H1 (cell line): ENCODE results near the gene NUP210L. TPM values are rescaled to one million over a fixed set of nuclear protein-coding genes. Genes with fewer than 3 reads are reported as not detected.

Experiments used
- CTCF ChIA-PET: fragments of 300-600 bp; sonication (Branson Sonifier 250); formaldehyde crosslinking; loops from one replicate; lab custom pipeline; 2021; ENCODE audit not compliant: partially characterized antibody; lab: Charles Lee
- POLR2A ChIA-PET: fragments of 300-600 bp; sonication (Branson Sonifier 250); formaldehyde crosslinking; loops from one replicate; lab custom pipeline; 2021; ENCODE audit warnings: inconsistent platforms; ENCODE audit not compliant: partially characterized antibody; lab: Charles Lee
- DNase-seq, 2 experiments: peaks; one replicate each; pipeline versions ENCODE4 v3.0.0 to v3.0.0-alpha.2; 2010 to 2022; ENCODE audit warnings: low spot score in 2 of 2, low read depth in 1 of 2, mixed read lengths in 1 of 2
- FAIRE-seq: peaks from 2 replicates; lab custom pipeline; 2011; peaks lifted over from hg19 to GRCh38; lab: Jason Lieb, UNC
- H2AFZ ChIP-seq: 2 replicates; pipeline ENCODE4 v1.8.1; 2012; ENCODE audit warnings: low read length, inconsistent platforms
- H2AK5ac ChIP-seq: 2 replicates; pipeline ENCODE4 v1.6.1; 2013; ENCODE audit warnings: low read depth, low read length
- H2BK120ac ChIP-seq: replicated peaks from 2 replicates; pipeline ENCODE3; 2013; ENCODE audit warnings: low read depth, low read length, inconsistent platforms
- H2BK12ac ChIP-seq: 2 replicates; pipeline ENCODE4 v1.6.1; 2013; ENCODE audit warnings: low read depth, low read length
- H2BK15ac ChIP-seq: 2 replicates; pipeline ENCODE4 v1.6.1; 2013; ENCODE audit warnings: low read length
- H2BK20ac ChIP-seq: 2 replicates; pipeline ENCODE4 v1.6.1; 2013; ENCODE audit warnings: low read length
- H2BK5ac ChIP-seq: 2 replicates; pipeline ENCODE4 v1.6.1; 2013; ENCODE audit warnings: low read depth, low read length
- H3K14ac ChIP-seq: 2 replicates; pipeline ENCODE4 v1.6.1; 2013; ENCODE audit warnings: inconsistent platforms; ENCODE audit not compliant: insufficient read length
- H3K18ac ChIP-seq: 2 replicates; pipeline ENCODE4 v1.6.1; 2013; ENCODE audit warnings: low read length; ENCODE audit errors: extremely low read depth
- H3K23ac ChIP-seq: 2 replicates; pipeline ENCODE4 v1.6.1; 2013; ENCODE audit warnings: inconsistent platforms; ENCODE audit not compliant: insufficient read length
- H3K23me2 ChIP-seq: 2 replicates; pipeline ENCODE4 v1.6.1; 2013; ENCODE audit warnings: low read depth, low read length
- H3K27ac ChIP-seq: 2 replicates; pipeline ENCODE4 v1.6.1; 2011; ENCODE audit warnings: low read depth, low read length, inconsistent platforms
- H3K27me3 ChIP-seq, 4 experiments: replicated peaks in 1 of 4; 1 replicate in 1 of 4; 2 replicates in 3 of 4; pipeline versions ENCODE4 v1.6.1 to v1.8.1; 2011 to 2013; ENCODE audit warnings: low read length in 3 of 4, mild to moderate bottlenecking in 3 of 4, inconsistent platforms in 2 of 4, mixed read lengths in 2 of 4, moderate library complexity in 1 of 4; ENCODE audit not compliant: control insufficient read depth in 3 of 4, insufficient read depth in 3 of 4; ENCODE audit errors: extremely low read depth in 1 of 4
- H3K36me3 ChIP-seq, 4 experiments: 2 replicates each; pipeline versions ENCODE4 v1.6.1 to v1.8.1; 2011 to 2013; ENCODE audit warnings: mild to moderate bottlenecking in 4 of 4, low read length in 3 of 4, moderate library complexity in 2 of 4, control low read depth in 1 of 4, inconsistent platforms in 1 of 4; ENCODE audit not compliant: insufficient read depth in 4 of 4, control insufficient read depth in 2 of 4
- H3K4ac ChIP-seq: replicated peaks from 2 replicates; pipeline ENCODE3; 2013; ENCODE audit warnings: low read length, low read depth, mixed read lengths, inconsistent platforms; ENCODE audit not compliant: insufficient read length
- H3K4me1 ChIP-seq, 4 experiments: replicated peaks in 1 of 4; 1 replicate in 1 of 4; 2 replicates in 3 of 4; pipeline versions ENCODE4 v1.6.1 to v1.8.1; 2011 to 2013; ENCODE audit warnings: low read length in 3 of 4, inconsistent platforms in 2 of 4, mixed read lengths in 1 of 4; ENCODE audit not compliant: insufficient read depth in 4 of 4, control insufficient read depth in 3 of 4
- H3K4me2 ChIP-seq, 2 experiments: 2 replicates each; pipeline versions ENCODE4 v1.6.1 to v1.8.1; 2011 to 2013; ENCODE audit warnings: low read depth in 2 of 2, low read length in 2 of 2, control low read depth in 1 of 2, inconsistent platforms in 1 of 2, mild to moderate bottlenecking in 1 of 2; ENCODE audit not compliant: insufficient read depth in 1 of 2
- H3K4me3 ChIP-seq, 4 experiments: fragments of 200-600, 300-600 bp in 1 of 4; sonication (generic), shearing (Covaris generic), sonication (Bioruptor Twin) in 1 of 4; 2 replicates each; pipeline versions ENCODE4 v1.5.1 to v1.8.1; 2011 to 2016; ENCODE audit warnings: low read length in 4 of 4, low read depth in 3 of 4, control low read depth in 2 of 4, inconsistent platforms in 2 of 4, mild to moderate bottlenecking in 2 of 4, mixed read lengths in 1 of 4, moderate library complexity in 1 of 4; ENCODE audit not compliant: insufficient read depth in 2 of 4; ENCODE audit errors: extremely low read depth in 1 of 4
- H3K56ac ChIP-seq: replicated peaks from 2 replicates; pipeline ENCODE3; 2013; ENCODE audit warnings: low read depth, mild to moderate bottlenecking, mixed read lengths, low read length, inconsistent platforms; ENCODE audit not compliant: insufficient read length
- H3K79me1 ChIP-seq: 2 replicates; pipeline ENCODE4 v1.6.1; 2013; ENCODE audit warnings: low read depth, low read length, control low read depth
- H3K79me2 ChIP-seq, 2 experiments: 2 replicates each; pipeline versions ENCODE4 v1.6.1 to v1.8.1; 2012 to 2013; ENCODE audit warnings: low read length in 2 of 2, mild to moderate bottlenecking in 2 of 2, inconsistent platforms in 1 of 2; ENCODE audit not compliant: insufficient read depth in 2 of 2, control insufficient read depth in 1 of 2
- H3K9ac ChIP-seq, 4 experiments: replicated peaks in 1 of 4; 1 replicate in 1 of 4; 2 replicates in 3 of 4; pipeline versions ENCODE4 v1.6.1 to v1.8.1; 2011 to 2013; ENCODE audit warnings: low read depth in 3 of 4, low read length in 3 of 4, control low read depth in 2 of 4, mild to moderate bottlenecking in 2 of 4, moderate library complexity in 2 of 4, inconsistent platforms in 1 of 4; ENCODE audit errors: extremely low read depth in 1 of 4
- H3K9me3 ChIP-seq, 2 experiments: 2 replicates each; pipeline versions ENCODE4 v1.6.1 to v1.8.1; 2012 to 2013; ENCODE audit warnings: mild to moderate bottlenecking in 2 of 2, moderate library complexity in 2 of 2, control low read depth in 1 of 2, inconsistent platforms in 1 of 2, low read depth in 1 of 2, low read length in 1 of 2, mixed read lengths in 1 of 2; ENCODE audit not compliant: insufficient read depth in 2 of 2
- H4K20me1 ChIP-seq, 2 experiments: replicated peaks in 1 of 2; 2 replicates each; pipeline versions ENCODE3 to v1.8.1; 2011 to 2013; ENCODE audit warnings: inconsistent platforms in 2 of 2, low read length in 2 of 2, mild to moderate bottlenecking in 1 of 2; ENCODE audit not compliant: insufficient read depth in 2 of 2, control insufficient read depth in 1 of 2
- H4K5ac ChIP-seq: 2 replicates; pipeline ENCODE4 v1.6.1; 2013; ENCODE audit warnings: low read length, low read depth, mixed read lengths, inconsistent platforms; ENCODE audit not compliant: insufficient read length
- H4K8ac ChIP-seq: 2 replicates; pipeline ENCODE4 v1.8.0; 2013; ENCODE audit warnings: mild to moderate bottlenecking, moderate library complexity, low read length, inconsistent platforms; ENCODE audit not compliant: insufficient read depth; ENCODE audit errors: extremely low read depth
- H4K91ac ChIP-seq: replicated peaks from 2 replicates; pipeline ENCODE3; 2013; ENCODE audit warnings: low read length, mixed read lengths, inconsistent platforms; ENCODE audit not compliant: insufficient read length
- CHD2 ChIP-seq: IDR thresholded peaks from 2 replicates; pipeline ENCODE4 v1.6.1; 2012; ENCODE audit warnings: low read length, improper control_type of control experiment
- SIX5 ChIP-seq: IDR thresholded peaks from 2 replicates; pipeline ENCODE4 v1.6.1; 2011; ENCODE audit warnings: mild to moderate bottlenecking, low read depth, low read length
- WGBS, 2 experiments: shearing (Covaris generic) in 1 of 2; methylation state at CpG; one replicate each; pipeline versions ENCODE4 v1.1.6 to v1.1.7; 2013 to 2015; ENCODE audit warnings: low lambda C conversion rate in 2 of 2, mixed read lengths in 2 of 2, inconsistent platforms in 1 of 2, low coverage in 1 of 2, missing lambda C conversion rate in 1 of 2; ENCODE audit not compliant: insufficient replicate concordance in 2 of 2, insufficient coverage in 1 of 2, insufficient read length in 1 of 2; ENCODE audit errors: extremely low coverage in 1 of 2, missing lambda C conversion rate in 1 of 2; 5-methylcytosine and 5-hydroxymethylcytosine counted together
- polyA plus RNA-seq, 7 experiments: library from polyadenylated mRNA; depleted of rRNA in 3 of 7; stranded (reverse) in 5 of 7; unstranded in 2 of 7; fragments of >200 nt in 5 of 7; fragments of 200-250 nt in 2 of 7; gene quantifications; 1 replicate in 5 of 7; 2 replicates in 1 of 7; 4 replicates in 1 of 7; pipeline versions ENCODE4 v1.2.1 to v1.2.3, GENCODE V29; 2011 to 2013; ENCODE audit warnings: missing spikeins in 2 of 7, mixed read lengths in 2 of 7
- total RNA-seq: library from RNA; stranded (reverse); fragmentation: NEBNext Ultra II Directional; extraction: Animal tissue kit (Norgen Biotek cat#: 25700); gene quantifications from 2 replicates; pipeline ENCODE4 v1.2.1, GENCODE V29; 2021
- TF ChIP-seq, protein P1 (sequence below): IDR thresholded peaks from 2 replicates; pipeline ENCODE4 v1.6.1; 2011; ENCODE audit warnings: low read depth, mild to moderate bottlenecking, low read length; ENCODE audit not compliant: insufficient read depth

NUP210L gene
- total and polyA plus RNA-seq, 2 of the 8 experiments (the other 6 are each of a cell fraction or from before 2014, with no cell fraction given), result not detected

GRCh38 chr1:154091706-154092105 lies 63.2 kb downstream of the NUP210L start:
- Histone ChIP-seq H3K79me2 (no peaks in the 10 kb centered on the region), H2BK15ac (no peak overlapping the region), H4K8ac (no peak overlapping the region), H2BK120ac (no peak overlapping the region), H2BK12ac (no peak overlapping the region), H3K4me2 (no peak overlapping the region), H3K36me3 (no peaks in the 10 kb centered on the region), H2BK5ac (no peak overlapping the region), H3K4me3 (no peak overlapping the region), H3K4me1 (no peaks in the 10 kb centered on the region), H2AK5ac (no peak overlapping the region), H3K9ac (no peak overlapping the region), H3K27me3 (no peaks in the 10 kb centered on the region), H3K18ac (no peak overlapping the region), H3K79me1 (no peaks in the 10 kb centered on the region), H3K23me2 (no peaks in the 10 kb centered on the region), H3K4ac (no peak overlapping the region), H4K5ac (no peak overlapping the region), H4K91ac (no peak overlapping the region), H3K14ac (no peak overlapping the region), H3K27ac (no peak overlapping the region), H3K56ac (no peak overlapping the region), H3K23ac (no peak overlapping the region), H4K20me1 (no peaks in the 10 kb centered on the region), H2AFZ (no peak overlapping the region), H3K9me3 (no peaks in the 10 kb centered on the region), H2BK20ac (no peak overlapping the region)
- POLR2A ChIA-PET, result interaction anchor here (0.6 kb wide), 1 partner anchor 257 kb away, joined by 7 read pairs; no protein-coding TSS in a partner anchor
- DNase-seq (no peak), FAIRE-seq (no peak)
- TF ChIP-seq CHD2 (no peak), SIX5 (no peak)
- TF ChIP-seq, protein P1, sequence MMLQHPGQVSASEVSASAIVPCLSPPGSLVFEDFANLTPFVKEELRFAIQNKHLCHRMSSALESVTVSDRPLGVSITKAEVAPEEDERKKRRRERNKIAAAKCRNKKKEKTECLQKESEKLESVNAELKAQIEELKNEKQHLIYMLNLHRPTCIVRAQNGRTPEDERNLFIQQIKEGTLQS, result no peak
- 97% methylated on average over 6 of the region's 7 CpGs; no CpG with 5 or more reads in 1 of the 2 experiments for WGBS, 2 experiments
- CTCF ChIA-PET, result interaction anchor here (0.9 to 2.1 kb wide), 2 partner anchors 13 to 17 kb away, joined by 3 to 6 read pairs; no protein-coding TSS in a partner anchor
